Keratinocyte (primary cell): Measurements from ENCODE around the gene PLEKHS1. TPM values are rescaled to one million over a fixed set of nuclear protein-coding genes. Genes with fewer than 3 reads are reported as not detected.

ENCODE experiments used
- DNase-seq: peaks from one replicate; pipeline ENCODE4 v3.0.0-alpha.2; 2011; ENCODE audit warnings: low read depth, missing footprints, low spot score
- FAIRE-seq: peaks from 2 replicates; lab custom pipeline; 2011; peaks lifted over from hg19 to GRCh38; lab: Jason Lieb, UNC
- H2AFZ ChIP-seq: 2 replicates; pipeline ENCODE4 v1.6.0; 2012; ENCODE audit warnings: low read length, control low read depth, inconsistent platforms; ENCODE audit not compliant: control insufficient read depth
- H3K27ac ChIP-seq: 2 replicates; pipeline ENCODE4 v1.5.1; 2011; ENCODE audit warnings: low read length; ENCODE audit not compliant: control insufficient read depth, insufficient read depth
- H3K27me3 ChIP-seq: 3 replicates; pipeline ENCODE4 v1.6.0; 2011; ENCODE audit warnings: low read length; ENCODE audit not compliant: control insufficient read depth, insufficient read depth; ENCODE audit errors: extremely low read depth
- H3K36me3 ChIP-seq, 2 experiments: 2 replicates in 1 of 2; 3 replicates in 1 of 2; pipeline ENCODE4 v1.5.1; 2011; ENCODE audit warnings: low read length in 2 of 2, mild to moderate bottlenecking in 1 of 2; ENCODE audit not compliant: control insufficient read depth in 2 of 2, insufficient read depth in 2 of 2; ENCODE audit errors: extremely low read depth in 1 of 2
- H3K4me1 ChIP-seq: 3 replicates; pipeline ENCODE4 v1.5.1; 2011; ENCODE audit warnings: low read length; ENCODE audit not compliant: control insufficient read depth, insufficient read depth; ENCODE audit errors: extremely low read depth
- H3K4me2 ChIP-seq: 3 replicates; pipeline ENCODE4 v1.6.0; 2011; ENCODE audit warnings: low read depth, low read length; ENCODE audit not compliant: control insufficient read depth, insufficient read depth; ENCODE audit errors: extremely low read depth
- H3K4me3 ChIP-seq, 3 experiments: fragments of 200-600 bp in 1 of 3; sonication (generic) in 1 of 3; 2 replicates in 2 of 3; 3 replicates in 1 of 3; pipeline ENCODE4 v1.5.1; 2011 to 2016; ENCODE audit warnings: low read length in 3 of 3, mild to moderate bottlenecking in 3 of 3, control low read depth in 2 of 3, inconsistent platforms in 1 of 3, low read depth in 1 of 3, mixed read lengths in 1 of 3, mixed run types in 1 of 3, moderate library complexity in 1 of 3; ENCODE audit not compliant: control insufficient read depth in 2 of 3, insufficient read depth in 2 of 3; ENCODE audit errors: extremely low read depth in 1 of 3
- H3K79me2 ChIP-seq: 2 replicates; pipeline ENCODE4 v1.6.0; 2012; ENCODE audit warnings: low read length; ENCODE audit not compliant: control insufficient read depth, insufficient read depth
- H3K9ac ChIP-seq: 3 replicates; pipeline ENCODE4 v1.6.0; 2011; ENCODE audit warnings: low read length; ENCODE audit not compliant: control insufficient read depth, insufficient read depth; ENCODE audit errors: extremely low read depth
- H3K9me1 ChIP-seq: 3 replicates; pipeline ENCODE4 v1.6.0; 2011; ENCODE audit warnings: low read length; ENCODE audit not compliant: control insufficient read depth, insufficient read depth; ENCODE audit errors: extremely low read depth
- H3K9me3 ChIP-seq: 2 replicates; pipeline ENCODE4 v1.5.1; 2012; ENCODE audit warnings: low read depth, low read length; ENCODE audit not compliant: control insufficient read depth
- H4K20me1 ChIP-seq: 3 replicates; pipeline ENCODE4 v1.6.0; 2011; ENCODE audit warnings: low read length; ENCODE audit not compliant: control insufficient read depth, insufficient read depth; ENCODE audit errors: extremely low read depth
- CTCF ChIP-seq, 3 experiments: IDR thresholded peaks in 1 of 3; conservative IDR thresholded peaks in 1 of 3; optimal IDR thresholded peaks in 1 of 3; 2 replicates in 2 of 3; 3 replicates in 1 of 3; pipeline versions ENCODE3 to v1.5.1; 2011; ENCODE audit warnings: low read length in 3 of 3, mild to moderate bottlenecking in 3 of 3, moderate library complexity in 2 of 3, control low read depth in 1 of 3, inconsistent platforms in 1 of 3; ENCODE audit not compliant: insufficient read depth in 2 of 3; ENCODE audit errors: extremely low read depth in 1 of 3
- EZH2 ChIP-seq: IDR thresholded peaks from one replicate; pipeline ENCODE4 v1.6.1; 2012; ENCODE audit warnings: inconsistent platforms, mild to moderate bottlenecking, low read length, moderate library complexity
- dilution Hi-C: fragments of 300-500 bp; cut with MboI; formaldehyde crosslinking; loops from one replicate; pipeline ENCODE4 v1.7.0; 2020; ENCODE audit warnings: low sequenced_read_pairs; ENCODE audit not compliant: extremely low pct_ligation_motif_present
- polyA plus RNA-seq, 5 experiments: library from polyadenylated mRNA; depleted of rRNA in 3 of 5; stranded (reverse) in 3 of 5; stranded (forward) in 1 of 5; unstranded in 1 of 5; fragments of >200 nt; gene quantifications; 1 replicate in 1 of 5; 2 replicates in 3 of 5; 3 replicates in 1 of 5; pipeline versions ENCODE4 v1.2.1 to v1.2.3, GENCODE V29; 2011 to 2012; ENCODE audit warnings: missing spikeins in 2 of 5, low read depth in 1 of 5, low replicate concordance in 1 of 5

PLEKHS1 gene
- polyA plus RNA-seq, 1 donor (not counting 4 experiments of a cell fraction or from before 2014, with no cell fraction given) = not detected

- Histone ChIP-seq H2AFZ (no peak overlapping the region), H3K4me2 (no peak overlapping the region), H3K27me3 (no peaks in the 10 kb centered on the region), H3K9me1 (no peaks in the 10 kb centered on the region), H3K4me1 (no peaks in the 10 kb centered on the region), H3K36me3 (no peaks in the 10 kb centered on the region), H4K20me1 (no peaks in the 10 kb centered on the region), H3K79me2 (no peaks in the 10 kb centered on the region), H3K4me3 (no peak overlapping the region), H3K9ac (no peak overlapping the region), H3K9me3 (no peaks in the 10 kb centered on the region), H3K27ac (no peak overlapping the region)
- DNase-seq = no peak
- TF ChIP-seq EZH2 = no peak
- no peak for TF ChIP-seq CTCF (optimal IDR thresholded peaks at IDR 0.05 in 1 of 3, IDR thresholded peaks at IDR 0.05 in 1 of 3, conservative IDR thresholded peaks at IDR 0.05 in 1 of 3; ENCODE audit: extremely low read depth in 1 of 3, insufficient read depth in 2 of 3, low read length in 3 of 3)
- FAIRE-seq = no peak
- dilution Hi-C loops = no loop called here
Measured at GRCh38 chr10:113782367-113782766, 30.9 kb downstream of the PLEKHS1 start.

GRCh38 chr10:113782986-113783704 is 31.7 kb downstream of the PLEKHS1 start:
- Histone ChIP-seq H4K20me1 (no peaks in the 10 kb centered on the region), H3K4me2 (no peak overlapping the region), H3K9me1 (no peaks in the 10 kb centered on the region), H3K4me3 (no peak overlapping the region), H2AFZ (no peak overlapping the region), H3K36me3 (no peaks in the 10 kb centered on the region), H3K4me1 (peaks cover under 1% of the 10 kb centered on the region), H3K79me2 (no peaks in the 10 kb centered on the region), H3K27me3 (no peaks in the 10 kb centered on the region), H3K9ac (no peak overlapping the region), H3K27ac (no peak overlapping the region), H3K9me3 (no peaks in the 10 kb centered on the region)
- no peak for TF ChIP-seq CTCF (optimal IDR thresholded peaks at IDR 0.05 in 1 of 3, IDR thresholded peaks at IDR 0.05 in 1 of 3, conservative IDR thresholded peaks at IDR 0.05 in 1 of 3; ENCODE audit: extremely low read depth in 1 of 3, insufficient read depth in 2 of 3, low read length in 3 of 3)
- TF ChIP-seq EZH2 = no peak
- FAIRE-seq (no peak), DNase-seq (no peak)
- dilution Hi-C loops = no loop called here
